Tibial artery (tissue), 4 donors: Measurements from ENCODE around the gene HBE1.

Experiments used
- DNase-seq, 2 donors: peaks; one replicate each; pipeline ENCODE4 v3.0.0-alpha.2; 2019
- H3K27ac ChIP-seq, 2 donors: fragments of 200-600 bp; sonication (generic) in 1 of 2; 1 replicate in 1 of 2; 2 replicates in 1 of 2; pipeline ENCODE4 v1.5.1; 2018 to 2019; ENCODE audit warnings: mild to moderate bottlenecking in 1 of 2
- H3K27me3 ChIP-seq, 2 donors: fragments of 200-600 bp; sonication (generic) in 1 of 2; one replicate each; pipeline versions ENCODE4 v1.5.1 to v1.6.0; 2016 to 2019
- H3K36me3 ChIP-seq, 3 donors: fragments of 200-600 bp; sonication (generic) in 2 of 3; one replicate each; pipeline ENCODE4 v1.5.1; 2016 to 2019; ENCODE audit warnings: mild to moderate bottlenecking in 2 of 3
- H3K4me1 ChIP-seq, 4 donors: fragments of 200-600 bp; sonication (generic) in 2 of 4; 1 replicate in 3 of 4; 2 replicates in 1 of 4; pipeline ENCODE4 v1.5.1; 2016 to 2019
- H3K4me3 ChIP-seq, 2 donors: fragments of 200-600 bp; sonication (generic) in 1 of 2; 1 replicate in 1 of 2; 2 replicates in 1 of 2; pipeline ENCODE4 v1.5.1; 2018 to 2019; ENCODE audit warnings: mild to moderate bottlenecking in 2 of 2
- H3K9me3 ChIP-seq, 3 donors: fragments of 200-600 bp; sonication (generic) in 1 of 3; one replicate each; pipeline ENCODE4 v1.5.1; 2016 to 2019
- CTCF ChIP-seq, 2 experiments: fragments of 200-600 bp in 1 of 2; fragments of 450-650 bp in 1 of 2; IDR thresholded peaks; one replicate each; pipeline ENCODE4 v1.5.1; 2017 to 2019; ENCODE audit warnings: antibody characterized with exemption in 2 of 2, mild to moderate bottlenecking in 1 of 2, moderate library complexity in 1 of 2
- intact Hi-C: fragments of 100-400 bp; cut with DNase I; formaldehyde crosslinking; loops from one replicate; pipeline ENCODE4 v1.15.0; 2023; ENCODE audit warnings: low total_unique reads

Gene HBE1

GRCh38 chr11:5234381-5234834, 35.3 kb downstream of the HBE1 start, which contains the start of gene HBD:
Gene HBD (minus strand): TSS chr11:5234483. CDS start chr11:5234433, 50 bp downstream.
- Histone ChIP-seq H3K27ac (no peak within 1 kb of the TSS), H3K27me3 (no peaks in the 10 kb centered on the region), H3K4me1 (no peaks in the 10 kb centered on the region), H3K9me3 (no peaks in the 10 kb centered on the region), H3K36me3 (no peaks in the 10 kb centered on the region), H3K4me3 (no peak within 1 kb of the TSS)
- intact Hi-C loops: no loop called here
- no peak for DNase-seq
- no peak for TF ChIP-seq CTCF (IDR thresholded peaks at IDR 0.05)

DNA sequence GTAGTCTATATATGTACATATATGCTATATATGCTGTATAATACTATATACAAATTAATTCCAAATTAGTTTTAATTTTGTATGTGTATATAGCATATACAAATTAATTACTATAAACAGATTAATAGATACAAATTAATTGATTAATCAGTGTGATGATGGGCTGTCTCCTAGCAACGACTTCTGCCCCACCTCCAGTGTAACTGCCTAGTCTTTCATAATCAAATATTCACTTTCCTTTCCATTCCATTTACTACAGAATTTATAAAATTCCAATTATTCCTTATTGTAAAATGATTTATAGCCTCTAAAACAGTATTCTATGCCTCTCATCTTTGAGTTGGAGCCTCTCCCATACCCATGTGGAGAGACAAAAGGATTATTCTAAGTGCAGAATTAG, 36.4 kb downstream of the HBE1 start:
- Histone ChIP-seq H3K27me3 (no peaks in the 10 kb centered on the region), H3K4me3 (no peak overlapping the region), H3K36me3 (no peaks in the 10 kb centered on the region), H3K27ac (no peak overlapping the region), H3K4me1 (no peaks in the 10 kb centered on the region), H3K9me3 (no peaks in the 10 kb centered on the region)
- intact Hi-C loops: no loop called here
- DNase-seq: no peak
- TF ChIP-seq CTCF (IDR thresholded peaks at IDR 0.05): no peak

- Histone ChIP-seq H3K4me1 (no peaks in the 10 kb centered on the region), H3K9me3 (no peaks in the 10 kb centered on the region), H3K27ac (no peak overlapping the region), H3K36me3 (no peaks in the 10 kb centered on the region), H3K4me3 (no peak overlapping the region), H3K27me3 (no peaks in the 10 kb centered on the region)
- no peak for TF ChIP-seq CTCF (IDR thresholded peaks at IDR 0.05)
- intact Hi-C loops: no loop called here
- DNase-seq: no peak
These were observed 36.9 kb downstream of the HBE1 start for GRCh38 chr11:5232821-5233220.

- Histone ChIP-seq H3K36me3 (no peaks in the 10 kb centered on the region), H3K9me3 (no peaks in the 10 kb centered on the region), H3K4me3 (no peak overlapping the region), H3K27me3 (no peaks in the 10 kb centered on the region), H3K4me1 (no peaks in the 10 kb centered on the region), H3K27ac (no peak overlapping the region)
- DNase-seq: no peak
- intact Hi-C loops: no loop called here
- no peak for TF ChIP-seq CTCF (IDR thresholded peaks at IDR 0.05)
These were observed 37.6 kb downstream of the HBE1 start for GRCh38 chr11:5232176-5232575.

GRCh38 chr11:5231111-5231510, 38.6 kb downstream of the HBE1 start:
- H3K9me3 ChIP-seq: no peaks in the 10 kb centered on the region
- no peak for DNase-seq
- H3K4me3 ChIP-seq: no peak overlapping the region
- H3K27me3 ChIP-seq: no peaks in the 10 kb centered on the region
- H3K27ac ChIP-seq: no peak overlapping the region
- intact Hi-C loops: no loop called here
- no peaks in the 10 kb centered on the region for H3K4me1 ChIP-seq
- no peaks in the 10 kb centered on the region for H3K36me3 ChIP-seq
- TF ChIP-seq CTCF (IDR thresholded peaks at IDR 0.05): no peak

- H3K27me3 ChIP-seq: no peaks in the 10 kb centered on the region
- intact Hi-C loops: no loop called here
- TF ChIP-seq CTCF (IDR thresholded peaks at IDR 0.05): no peak
- no peaks in the 10 kb centered on the region for H3K36me3 ChIP-seq
- no peak overlapping the region for H3K4me3 ChIP-seq
- H3K27ac ChIP-seq: no peak overlapping the region
- no peak for DNase-seq
- no peaks in the 10 kb centered on the region for H3K9me3 ChIP-seq
- H3K4me1 ChIP-seq: no peaks in the 10 kb centered on the region
These were observed 39.5 kb downstream of the HBE1 start for GRCh38 chr11:5230266-5230665.
